Measurements from ENCODE around the gene TMEM179. TPM values are rescaled to one million over a fixed set of nuclear protein-coding genes. Genes with fewer than 3 reads are reported as not detected.

Gene TMEM179
- total and polyA plus RNA-seq, 10 of the 15 experiments (the other 5 are each of a cell fraction or from before 2014, with no cell fraction given): not detected

DNA sequence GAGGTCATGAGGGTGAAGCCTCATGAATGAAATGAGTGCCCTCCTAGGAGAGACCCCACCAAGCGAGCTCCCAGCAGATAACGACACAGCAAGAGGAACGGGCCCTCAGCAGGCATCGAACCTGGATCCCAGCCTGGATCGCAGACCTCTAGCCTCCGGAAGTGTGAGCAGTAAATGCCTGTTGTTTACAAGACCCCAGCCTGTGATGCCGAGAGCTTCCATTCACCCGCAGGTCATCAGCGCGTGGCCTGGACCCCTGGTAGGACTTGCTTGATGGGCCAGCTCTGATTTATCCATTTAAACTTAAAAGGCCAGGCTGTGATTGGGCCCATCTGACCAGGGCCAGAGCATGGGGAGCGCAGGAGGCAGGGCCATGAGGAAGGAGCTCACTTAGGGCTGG, 7.0 kb downstream of the TMEM179 start:
- no peak for FAIRE-seq
- Histone ChIP-seq H3K27me3 (replicated peaks in 1 of 2; ENCODE audit: control insufficient read depth in 2 of 2, insufficient read depth in 2 of 2, low read length in 1 of 2) (no peaks in the 10 kb centered on the region; a peak in 1 of 4 replicates), H4K20me1 (ENCODE audit: control insufficient read depth, insufficient read depth) (no peaks in the 10 kb centered on the region), H3K9ac (ENCODE audit: control insufficient read depth, insufficient read depth, low read length) (no peak overlapping the region), H3K79me2 (ENCODE audit: control insufficient read depth, insufficient read depth, low read length) (no peaks in the 10 kb centered on the region), H3K27ac (ENCODE audit: control insufficient read depth, insufficient read depth) (no peak overlapping the region), H3K36me3 (ENCODE audit: control insufficient read depth in 2 of 2, insufficient read depth in 2 of 2, low read length in 1 of 2) (no peaks in the 10 kb centered on the region), H3K4me3 (no peak overlapping the region), H2AFZ (ENCODE audit: control insufficient read depth, low read depth, low read length) (no peak overlapping the region), H3K4me2 (ENCODE audit: control insufficient read depth, insufficient read depth) (no peak overlapping the region), H3K9me3 (replicated peaks; ENCODE audit: control insufficient read depth, insufficient read depth, low read length) (no peaks in the 10 kb centered on the region), H3K4me1 (ENCODE audit: control insufficient read depth, insufficient read depth, low read length) (no peaks in the 10 kb centered on the region)
- ChIA-PET RAD21 (ENCODE audit: unreplicated experiment) (no interaction called here), CTCF (no interaction called here), POLR2A (no interaction called here), SMC1A (ENCODE audit: uncharacterized antibody, unreplicated experiment) (no interaction called here)
- no peak for ATAC-seq
- WGBS (ENCODE audit: insufficient coverage, insufficient replicate concordance, low lambda C conversion rate, missing lambda C conversion rate): 68% methylated on average over 11 of the region's 11 CpGs
- BruUV-seq (replicated peaks): no TSS peak
- intact Hi-C loops (cut with micrococcal nuclease; ENCODE audit: unreplicated experiment) (no loop called here), in situ Hi-C loops (cut with MboI) (no loop called here)
- DNase-seq (ENCODE audit: low read depth, low spot score): no peak
- TF ChIP-seq, protein P1, sequence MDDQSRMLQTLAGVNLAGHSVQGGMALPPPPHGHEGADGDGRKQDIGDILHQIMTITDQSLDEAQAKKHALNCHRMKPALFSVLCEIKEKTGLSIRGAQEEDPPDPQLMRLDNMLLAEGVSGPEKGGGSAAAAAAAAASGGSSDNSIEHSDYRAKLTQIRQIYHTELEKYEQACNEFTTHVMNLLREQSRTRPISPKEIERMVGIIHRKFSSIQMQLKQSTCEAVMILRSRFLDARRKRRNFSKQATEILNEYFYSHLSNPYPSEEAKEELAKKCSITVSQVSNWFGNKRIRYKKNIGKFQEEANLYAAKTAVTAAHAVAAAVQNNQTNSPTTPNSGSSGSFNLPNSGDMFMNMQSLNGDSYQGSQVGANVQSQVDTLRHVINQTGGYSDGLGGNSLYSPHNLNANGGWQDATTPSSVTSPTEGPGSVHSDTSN (IDR thresholded peaks at IDR 0.05; ENCODE audit: insufficient replicate concordance, low read depth, low read length): no peak
- TF ChIP-seq, protein P2, sequence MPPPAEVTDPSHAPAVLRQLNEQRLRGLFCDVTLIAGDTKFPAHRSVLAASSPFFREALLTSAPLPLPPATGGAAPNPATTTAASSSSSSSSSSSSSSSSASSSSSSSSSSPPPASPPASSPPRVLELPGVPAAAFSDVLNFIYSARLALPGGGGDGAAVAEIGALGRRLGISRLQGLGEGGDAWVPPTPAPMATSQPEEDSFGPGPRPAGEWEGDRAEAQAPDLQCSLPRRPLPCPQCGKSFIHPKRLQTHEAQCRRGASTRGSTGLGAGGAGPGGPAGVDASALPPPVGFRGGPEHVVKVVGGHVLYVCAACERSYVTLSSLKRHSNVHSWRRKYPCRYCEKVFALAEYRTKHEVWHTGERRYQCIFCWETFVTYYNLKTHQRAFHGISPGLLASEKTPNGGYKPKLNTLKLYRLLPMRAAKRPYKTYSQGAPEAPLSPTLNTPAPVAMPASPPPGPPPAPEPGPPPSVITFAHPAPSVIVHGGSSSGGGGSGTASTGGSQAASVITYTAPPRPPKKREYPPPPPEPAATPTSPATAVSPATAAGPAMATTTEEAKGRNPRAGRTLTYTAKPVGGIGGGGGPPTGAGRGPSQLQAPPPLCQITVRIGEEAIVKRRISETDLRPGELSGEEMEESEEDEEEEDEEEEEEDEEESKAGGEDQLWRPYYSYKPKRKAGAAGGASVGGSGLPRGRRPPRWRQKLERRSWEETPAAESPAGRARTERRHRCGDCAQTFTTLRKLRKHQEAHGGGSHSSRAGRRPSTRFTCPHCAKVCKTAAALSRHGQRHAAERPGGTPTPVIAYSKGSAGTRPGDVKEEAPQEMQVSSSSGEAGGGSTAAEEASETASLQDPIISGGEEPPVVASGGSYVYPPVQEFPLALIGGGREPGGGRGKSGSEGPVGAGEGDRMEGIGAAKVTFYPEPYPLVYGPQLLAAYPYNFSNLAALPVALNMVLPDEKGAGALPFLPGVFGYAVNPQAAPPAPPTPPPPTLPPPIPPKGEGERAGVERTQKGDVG (CRISPR knock-in tag; IDR thresholded peaks at IDR 0.05): no peak
- no peak for TF ChIP-seq NR2F1 (conservative IDR thresholded peaks at IDR 0.05)
